IPS DF 19.7 (cell line): Measurements from ENCODE around the gene MDFIC.

Source experiments
- DNase-seq: peaks from one replicate; pipeline ENCODE4 v3.0.0-alpha.2; 2013; ENCODE audit warnings: low read depth, low spot score

Gene MDFIC

GRCh38 chr7:115038158-115038557, 116.3 kb downstream of the MDFIC start:
- no peak for DNase-seq

- DNase-seq: no peak
Observed at GRCh38 chr7:115040057-115040456, 118.2 kb downstream of the MDFIC start.

- DNase-seq: no peak
Observed at GRCh38 chr7:115040495-115040894, 118.6 kb downstream of the MDFIC start.

- DNase-seq: no peak
Observed at GRCh38 chr7:115042596-115042995, 120.7 kb downstream of the MDFIC start.

- no peak for DNase-seq
Observed at GRCh38 chr7:115043605-115044004, 121.7 kb downstream of the MDFIC start.

GRCh38 chr7:115044224-115044623, 122.3 kb downstream of the MDFIC start:
- DNase-seq: no peak

GRCh38 chr7:115047958-115048720, 126.2 kb downstream of the MDFIC start:
- no peak for DNase-seq

- peak; percentile 7 for DNase-seq
Observed at GRCh38 chr7:115052706-115053105, 130.8 kb downstream of the MDFIC start.

GRCh38 chr7:115054478-115055065, 132.7 kb downstream of the MDFIC start:
- DNase-seq: no peak

- no peak for DNase-seq
Observed at GRCh38 chr7:115056019-115056418, 134.1 kb downstream of the MDFIC start.

GRCh38 chr7:115058726-115059125, 136.8 kb downstream of the MDFIC start:
- DNase-seq: no peak

- no peak for DNase-seq
Observed at GRCh38 chr7:115059321-115059720, 137.4 kb downstream of the MDFIC start.

- DNase-seq: no peak
Observed at GRCh38 chr7:115060095-115060870, 138.4 kb downstream of the MDFIC start.

- no peak for DNase-seq
Observed at GRCh38 chr7:115066050-115066449, 144.2 kb downstream of the MDFIC start.

- no peak for DNase-seq
Observed at GRCh38 chr7:115066634-115067033, 144.7 kb downstream of the MDFIC start.

GRCh38 chr7:115068220-115068619, 146.3 kb downstream of the MDFIC start:
- no peak for DNase-seq
